ENCODE results near the gene ACOXL. TPM values are rescaled to one million over a fixed set of nuclear protein-coding genes. Genes with fewer than 3 reads are reported as not detected.

Gene ACOXL
- total and polyA plus RNA-seq, 2 experiments from 2014 or later: not detected

DNA sequence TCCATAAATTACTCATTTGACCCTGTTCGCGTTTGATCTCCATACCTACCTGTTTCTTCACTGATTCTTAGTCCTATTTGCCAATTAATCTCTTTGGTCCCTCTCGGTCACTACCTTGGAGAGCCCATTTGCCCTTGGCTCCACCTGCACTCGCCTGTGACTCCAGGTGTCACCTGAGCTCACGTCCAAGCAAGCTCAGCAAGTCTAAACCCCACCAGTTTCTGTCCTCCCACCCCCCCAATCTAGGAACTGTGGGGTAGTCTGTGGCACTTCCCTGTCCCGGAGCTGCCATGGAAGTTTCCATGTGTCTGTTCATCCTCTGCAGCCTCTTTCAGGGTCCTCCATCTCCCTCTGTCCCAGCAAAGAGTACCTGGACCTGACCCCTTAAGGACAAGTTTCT is 320.2 kb downstream of the ACOXL start:
- Histone ChIP-seq H3K27me3 (replicated peaks; ENCODE audit: insufficient read depth) (peaks cover 27% of the 10 kb centered on the region), H3K9ac (no peak overlapping the region), H3K79me2 (ENCODE audit: insufficient read depth) (no peaks in the 10 kb centered on the region), H3K4me3 (no peak overlapping the region), H4K20me1 (ENCODE audit: insufficient read depth) (no peaks in the 10 kb centered on the region), H3F3A (ENCODE audit: insufficient read depth) (no peaks in the 10 kb centered on the region), H3K9me2 (ENCODE audit: insufficient read depth) (no peaks in the 10 kb centered on the region), H3K27ac (no peak overlapping the region), H3K36me3 (ENCODE audit: low read depth) (no peaks in the 10 kb centered on the region), H2AFZ (no peak overlapping the region), H3K9me3 (ENCODE audit: low read depth) (no peaks in the 10 kb centered on the region), H3K4me1 (ENCODE audit: insufficient read depth) (no peaks in the 10 kb centered on the region), H3K4me2 (ENCODE audit: unreplicated experiment) (no peak overlapping the region)
- DNase-seq: no peak
- 44 to 48% methylated on average over 6 of the region's 6 CpGs for WGBS, 2 experiments (ENCODE audit: low coverage in 1 of 2, low lambda C conversion rate in 2 of 2, missing lambda C conversion rate in 2 of 2)
- in situ Hi-C loops (cut with MboI): no loop called here
- TF ChIP-seq EZH2 (IDR thresholded peaks at IDR 0.05; ENCODE audit: insufficient read depth, poor library complexity, severe bottlenecking) (no peak), EZH2phosphoT487 (IDR thresholded peaks at IDR 0.05; ENCODE audit: insufficient read depth, low read depth) (no peak)

- Histone ChIP-seq H3K79me2 (ENCODE audit: insufficient read depth) (no peaks in the 10 kb centered on the region), H2AFZ (no peak overlapping the region), H4K20me1 (ENCODE audit: insufficient read depth) (no peaks in the 10 kb centered on the region), H3K9me2 (ENCODE audit: insufficient read depth) (no peaks in the 10 kb centered on the region), H3K27ac (no peak overlapping the region), H3K9me3 (ENCODE audit: low read depth) (no peaks in the 10 kb centered on the region), H3K4me1 (ENCODE audit: insufficient read depth) (no peaks in the 10 kb centered on the region), H3K9ac (no peak overlapping the region), H3K4me2 (ENCODE audit: unreplicated experiment) (no peak overlapping the region), H3K4me3 (no peak overlapping the region), H3K36me3 (ENCODE audit: low read depth) (no peaks in the 10 kb centered on the region), H3K27me3 (replicated peaks; ENCODE audit: insufficient read depth) (peaks cover 33% of the 10 kb centered on the region), H3F3A (ENCODE audit: insufficient read depth) (no peaks in the 10 kb centered on the region)
- DNase-seq: no peak
- TF ChIP-seq EZH2phosphoT487 (IDR thresholded peaks at IDR 0.05; ENCODE audit: insufficient read depth, low read depth) (no peak), EZH2 (IDR thresholded peaks at IDR 0.05; ENCODE audit: insufficient read depth, poor library complexity, severe bottlenecking) (no peak)
- in situ Hi-C loops (cut with MboI): no loop called here
- 9 to 40% methylated on average over 1 of the region's 1 CpG for WGBS, 2 experiments (ENCODE audit: low coverage in 1 of 2, low lambda C conversion rate in 2 of 2, missing lambda C conversion rate in 2 of 2)
Observed at GRCh38 chr2:111053266-111053665, 320.9 kb downstream of the ACOXL start.

DNA sequence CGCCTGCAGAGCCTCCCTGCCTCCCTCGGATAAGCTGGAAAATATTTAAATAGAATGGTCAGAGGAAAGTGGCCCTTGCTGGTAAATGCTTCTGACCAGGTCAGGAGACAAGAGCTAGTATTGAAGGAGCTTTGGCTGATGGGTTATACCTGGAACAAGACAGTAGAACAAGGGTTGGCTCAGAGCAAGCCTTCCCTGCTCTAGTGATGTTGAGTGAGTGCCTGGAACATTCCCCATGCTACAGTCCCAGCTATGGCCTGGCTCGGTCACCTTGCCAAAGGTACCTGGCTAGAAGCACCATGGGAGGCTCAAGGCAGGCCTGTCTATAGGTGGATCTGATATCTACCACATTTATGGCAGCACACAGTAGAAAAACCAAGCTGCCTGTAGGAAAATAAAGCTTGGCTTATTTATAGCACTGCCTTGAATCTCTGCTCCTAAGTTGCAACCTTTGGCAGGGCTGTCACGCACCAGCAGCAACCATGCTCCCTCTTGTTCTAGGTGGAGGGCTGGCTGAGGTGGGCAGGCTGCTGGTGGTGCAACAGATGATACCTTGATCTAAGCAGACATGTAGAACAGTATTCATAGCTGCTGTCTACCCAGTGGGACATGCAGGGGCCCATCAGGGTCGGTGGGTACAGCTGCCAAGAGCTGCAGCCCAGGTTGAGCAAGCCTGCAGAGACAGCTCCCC is 321.6 kb downstream of the ACOXL start:
- no peaks in the 10 kb centered on the region for H3K4me1 ChIP-seq (ENCODE audit: insufficient read depth)
- no peak overlapping the region for H3K4me3 ChIP-seq
- H3K9me3 ChIP-seq (ENCODE audit: low read depth): no peaks in the 10 kb centered on the region
- no peaks in the 10 kb centered on the region for H3F3A ChIP-seq (ENCODE audit: insufficient read depth)
- H3K9ac ChIP-seq: no peak overlapping the region
- no peaks in the 10 kb centered on the region for H3K79me2 ChIP-seq (ENCODE audit: insufficient read depth)
- 43 to 45% methylated on average over 5 of the region's 5 CpGs for WGBS, 2 experiments (ENCODE audit: low coverage in 1 of 2, low lambda C conversion rate in 2 of 2, missing lambda C conversion rate in 2 of 2)
- peaks cover 30% of the 10 kb centered on the region for H3K27me3 ChIP-seq (replicated peaks; ENCODE audit: insufficient read depth)
- TF ChIP-seq EZH2phosphoT487 (IDR thresholded peaks at IDR 0.05; ENCODE audit: insufficient read depth, low read depth) (no peak), EZH2 (IDR thresholded peaks at IDR 0.05; ENCODE audit: insufficient read depth, poor library complexity, severe bottlenecking) (no peak)
- in situ Hi-C loops (cut with MboI): no loop called here
- H3K36me3 ChIP-seq (ENCODE audit: low read depth): no peaks in the 10 kb centered on the region
- H2AFZ ChIP-seq: no peak overlapping the region
- H3K4me2 ChIP-seq (ENCODE audit: unreplicated experiment): no peak overlapping the region
- no peaks in the 10 kb centered on the region for H4K20me1 ChIP-seq (ENCODE audit: insufficient read depth)
- DNase-seq: no peak
- H3K9me2 ChIP-seq (ENCODE audit: insufficient read depth): no peaks in the 10 kb centered on the region
- H3K27ac ChIP-seq: no peak overlapping the region

DNA sequence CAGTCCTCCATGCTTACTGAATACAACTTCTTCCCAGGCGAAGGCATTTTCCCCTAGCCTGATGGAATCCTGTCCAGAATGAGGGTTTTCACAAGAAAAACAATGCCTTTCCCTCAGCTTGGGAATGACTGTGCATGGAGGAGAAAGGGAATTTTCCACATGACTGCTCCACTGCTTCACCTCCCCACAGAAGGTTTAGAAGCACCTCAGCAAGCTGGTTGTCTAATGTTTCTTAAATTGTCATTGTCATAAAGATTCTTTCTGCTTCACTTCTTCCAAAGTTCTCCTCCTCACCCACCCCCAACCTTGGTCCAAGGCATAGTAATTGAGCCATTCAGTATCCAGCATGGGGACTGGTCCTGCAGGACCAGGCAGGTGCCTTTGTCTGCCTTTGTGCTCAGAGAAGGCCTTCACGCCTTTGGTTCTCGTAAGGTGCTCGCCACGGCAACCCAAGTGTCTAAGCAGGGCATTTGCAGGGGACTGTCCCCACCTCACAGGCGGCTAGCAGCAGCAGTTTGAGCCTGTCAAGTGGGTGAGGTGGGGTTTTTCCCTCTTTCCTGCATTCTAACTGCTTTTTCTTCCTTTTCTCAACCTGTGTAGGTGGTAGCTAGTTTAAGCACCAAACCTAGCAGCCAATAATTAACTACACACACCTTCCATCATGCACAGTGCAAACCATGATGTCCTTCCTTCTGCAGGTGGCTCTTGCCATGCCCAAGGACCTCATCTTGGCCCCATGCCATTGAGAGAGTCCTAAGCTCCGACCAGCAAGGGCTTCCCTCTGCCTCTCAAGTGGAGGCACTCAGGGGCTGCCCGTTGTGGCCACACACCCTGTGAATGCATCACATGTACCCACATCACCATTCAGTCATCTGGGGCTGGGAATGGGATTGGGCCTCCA is 322.7 kb downstream of the ACOXL start:
- Histone ChIP-seq H3K9me2 (ENCODE audit: insufficient read depth) (no peaks in the 10 kb centered on the region), H3K27ac (no peak overlapping the region), H3K9ac (no peak overlapping the region), H3K27me3 (replicated peaks; ENCODE audit: insufficient read depth) (peaks cover 26% of the 10 kb centered on the region), H3K4me2 (ENCODE audit: unreplicated experiment) (no peak overlapping the region), H3K79me2 (ENCODE audit: insufficient read depth) (no peaks in the 10 kb centered on the region), H3K36me3 (ENCODE audit: low read depth) (no peaks in the 10 kb centered on the region), H3K9me3 (ENCODE audit: low read depth) (no peaks in the 10 kb centered on the region), H3F3A (ENCODE audit: insufficient read depth) (no peaks in the 10 kb centered on the region), H4K20me1 (ENCODE audit: insufficient read depth) (no peaks in the 10 kb centered on the region), H3K4me1 (ENCODE audit: insufficient read depth) (no peaks in the 10 kb centered on the region), H3K4me3 (no peak overlapping the region), H2AFZ (no peak overlapping the region)
- DNase-seq: no peak
- TF ChIP-seq EZH2phosphoT487 (IDR thresholded peaks at IDR 0.05; ENCODE audit: insufficient read depth, low read depth): no peak
- 53 to 57% methylated on average over 8 of the region's 8 CpGs for WGBS, 2 experiments (ENCODE audit: low coverage in 1 of 2, low lambda C conversion rate in 2 of 2, missing lambda C conversion rate in 2 of 2)
- in situ Hi-C loops (cut with MboI): no loop called here
